ENCODE measurements around the gene CETP.

CETP gene
- total RNA-seq = 0 to 0.13 reads per million in 2 donors

- DNase-seq = no peak
Measured at GRCh38 chr16:56961851-56962281, at the start of gene CETP. TSS of gene CETP (plus strand) at chr16:56961950. CDS start at chr16:56961980, 30 bp downstream.

GRCh38 chr16:56912746-56913708 lies 48.7 kb upstream of the CETP start:
- DNase-seq = no peak

GRCh38 chr16:56914896-56915295 lies 46.9 kb upstream of the CETP start:
- no peak for DNase-seq

GRCh38 chr16:56915336-56916119 lies 46.2 kb upstream of the CETP start:
- DNase-seq = no peak

GRCh38 chr16:56916571-56917403 lies 45.0 kb upstream of the CETP start:
- DNase-seq = peak in 2 of 5 experiments; percentile 19 to 84

GRCh38 chr16:56918467-56919012 lies 43.2 kb upstream of the CETP start:
- no peak for DNase-seq

GRCh38 chr16:56919099-56919800 lies 42.5 kb upstream of the CETP start:
- DNase-seq = no peak

GRCh38 chr16:56921571-56921970 lies 40.2 kb upstream of the CETP start:
- DNase-seq = no peak

GRCh38 chr16:56923481-56924091 lies 38.2 kb upstream of the CETP start:
- no peak for DNase-seq

GRCh38 chr16:56927471-56927870 lies 34.3 kb upstream of the CETP start:
- no peak for DNase-seq

GRCh38 chr16:56929639-56930038 lies 32.1 kb upstream of the CETP start:
- DNase-seq = no peak

GRCh38 chr16:56930486-56931270 lies 31.1 kb upstream of the CETP start:
- peak in 1 of 5 experiments; percentile 76 for DNase-seq

GRCh38 chr16:56931271-56931891 lies 30.4 kb upstream of the CETP start:
- no peak for DNase-seq

GRCh38 chr16:56931892-56932720 lies 29.6 kb upstream of the CETP start, which contains the start of gene HERPUD1:
TSS of gene HERPUD1 (plus strand) at chr16:56932142. CDS start at chr16:56932245, 103 bp downstream.
- peak; percentile 96 to 100 (median 98) for DNase-seq

GRCh38 chr16:56932721-56933619 lies 28.8 kb upstream of the CETP start:
- peak in 2 of 5 experiments; percentile 18 to 65 for DNase-seq

- DNase-seq = peak in 1 of 5 experiments; percentile 42
Measured at GRCh38 chr16:56933828-56934598, 27.7 kb upstream of the CETP start.
